Stimulated activated CD4-positive, alpha-beta T cell treated with anti-CD3 and anti-CD28 coated beads, Interleukin-1b, Interleukin-23, amount 100 ng/mL, for 1 hour (primary cell): Measurements from ENCODE around the gene CD5L.

Experiments used
- DNase-seq, 2 donors: peaks; one replicate each; pipeline ENCODE4 v3.0.0-alpha.2; 2020; ENCODE audit warnings: low read depth in 2 of 2

Gene CD5L

DNA sequence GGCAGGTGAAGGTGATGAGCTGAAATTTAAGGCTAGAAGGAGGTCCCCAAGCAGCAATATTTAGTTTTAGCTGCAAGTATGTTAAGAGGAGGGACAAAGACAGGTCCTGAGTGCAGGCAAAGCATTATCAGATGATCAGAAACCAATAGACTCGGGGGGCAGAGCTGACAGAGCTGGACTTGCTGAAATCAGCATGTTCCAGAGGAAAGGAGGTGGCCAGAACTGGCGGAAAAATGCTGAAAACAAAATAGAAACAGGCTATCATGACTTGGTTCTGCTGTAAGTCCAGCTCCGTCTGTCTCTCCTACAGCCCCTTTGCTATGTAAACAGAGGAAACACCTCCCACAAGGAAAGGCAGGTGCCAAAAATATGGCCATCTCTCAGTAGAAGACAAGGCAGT is at the start of gene CD5L:
CD5L (minus strand) TSS at position 101 of the 400 bp plus-strand sequence. CDS start 107 bp downstream, outside the sequence.
- no peak for DNase-seq

DNA sequence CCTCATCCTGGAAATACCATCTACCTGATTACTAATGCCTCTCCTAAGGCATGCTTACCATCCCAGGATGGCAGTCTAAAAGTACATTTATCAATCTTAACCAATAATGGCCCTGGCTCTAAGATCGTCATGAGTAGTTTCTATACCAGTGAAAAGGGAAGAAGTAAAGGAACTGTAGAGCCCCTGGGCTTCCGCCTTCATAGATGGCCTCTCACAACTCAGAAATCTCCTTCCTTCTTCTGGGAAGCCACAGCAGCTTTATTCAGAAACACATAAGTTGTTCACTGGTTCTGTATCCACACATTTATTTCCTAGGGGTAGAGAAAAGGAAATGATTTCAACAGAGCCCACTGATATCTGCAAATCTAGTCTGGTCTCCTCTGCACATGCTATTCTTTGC is 41.0 kb upstream of the CD5L start:
- DNase-seq, result no peak

GRCh38 chr1:157880621-157881020 is 39.0 kb upstream of the CD5L start:
- DNase-seq, result no peak

DNA sequence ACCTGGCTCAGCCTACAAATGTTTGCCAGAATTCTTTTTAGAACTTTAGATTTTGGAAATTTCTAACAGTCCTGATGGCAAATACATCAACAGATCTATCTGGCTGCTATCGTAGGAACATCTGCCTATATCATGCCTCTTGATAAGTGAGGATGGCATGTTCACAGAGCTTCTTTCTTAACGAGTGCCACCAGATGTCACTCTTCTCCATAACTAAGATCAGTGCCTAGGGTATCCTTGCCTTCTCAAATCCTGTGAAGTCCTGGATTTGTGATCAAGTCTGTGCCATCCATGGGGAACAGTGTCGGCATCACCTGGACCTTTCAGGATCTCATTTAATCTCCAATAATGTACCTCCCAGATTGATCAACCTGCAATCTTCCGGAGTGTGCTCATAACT is 36.5 kb upstream of the CD5L start:
- DNase-seq, result no peak

DNA sequence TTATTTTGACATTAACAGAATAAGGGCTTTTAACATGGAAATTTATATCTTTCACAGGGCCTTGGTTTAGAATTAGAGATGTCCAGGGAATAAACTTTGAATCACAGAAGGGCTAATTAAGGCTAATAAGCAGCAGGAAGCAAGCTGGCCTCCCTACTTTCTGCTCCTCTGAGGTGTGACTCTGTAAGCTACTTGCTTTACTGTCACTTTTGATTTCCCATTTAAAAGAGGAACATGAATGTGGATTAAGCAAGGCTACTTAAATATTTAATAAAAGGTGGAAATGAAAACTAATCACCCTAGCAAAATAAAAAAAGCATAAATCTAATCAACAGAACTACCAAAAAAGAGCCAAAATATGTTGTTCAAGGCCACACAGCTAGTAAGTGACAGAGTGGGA is 28.9 kb upstream of the CD5L start:
- no peak for DNase-seq

GRCh38 chr1:157868654-157869053 is 27.0 kb upstream of the CD5L start:
- no peak for DNase-seq

- no peak for DNase-seq
Measured at GRCh38 chr1:157862114-157863070, 20.8 kb upstream of the CD5L start.

DNA sequence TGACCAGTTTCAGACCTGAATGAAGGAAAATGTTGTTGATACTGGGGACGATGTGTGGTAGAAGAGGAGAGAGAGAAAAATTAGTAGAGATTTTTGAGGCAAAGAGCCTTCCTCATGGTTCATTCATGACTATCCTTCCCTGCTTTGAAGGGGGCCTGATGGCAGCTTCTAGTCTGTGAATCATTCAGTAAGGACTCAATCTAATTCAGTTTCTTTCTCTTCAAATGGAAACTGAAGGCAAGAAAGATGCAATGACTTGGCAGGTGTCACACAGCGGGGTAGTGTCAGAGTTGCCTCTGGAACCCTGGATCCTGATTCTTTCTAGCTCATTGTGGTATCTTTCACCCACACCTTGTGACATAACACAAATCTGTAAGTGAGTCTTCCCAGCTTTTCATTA is 14.9 kb upstream of the CD5L start:
- no peak for DNase-seq

DNA sequence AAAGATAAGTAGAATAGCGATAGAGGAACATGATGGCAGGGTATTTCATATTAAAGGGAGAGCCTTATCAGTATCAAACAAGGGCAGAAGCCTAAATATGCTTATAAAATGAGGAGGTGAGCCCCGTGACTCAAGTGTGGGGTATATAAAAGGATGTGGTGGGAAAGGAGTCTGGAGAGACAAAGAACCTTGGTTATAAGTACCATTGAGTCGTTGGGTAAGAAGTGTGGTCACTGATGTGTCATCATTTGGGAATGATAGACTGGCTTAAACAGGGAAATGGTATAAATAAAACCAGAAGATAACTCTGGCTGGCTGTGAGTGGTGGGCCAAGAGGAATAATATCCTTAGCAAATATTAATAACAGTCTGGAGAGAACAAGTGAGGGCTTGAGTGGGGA is 10.9 kb upstream of the CD5L start:
- no peak for DNase-seq

DNA sequence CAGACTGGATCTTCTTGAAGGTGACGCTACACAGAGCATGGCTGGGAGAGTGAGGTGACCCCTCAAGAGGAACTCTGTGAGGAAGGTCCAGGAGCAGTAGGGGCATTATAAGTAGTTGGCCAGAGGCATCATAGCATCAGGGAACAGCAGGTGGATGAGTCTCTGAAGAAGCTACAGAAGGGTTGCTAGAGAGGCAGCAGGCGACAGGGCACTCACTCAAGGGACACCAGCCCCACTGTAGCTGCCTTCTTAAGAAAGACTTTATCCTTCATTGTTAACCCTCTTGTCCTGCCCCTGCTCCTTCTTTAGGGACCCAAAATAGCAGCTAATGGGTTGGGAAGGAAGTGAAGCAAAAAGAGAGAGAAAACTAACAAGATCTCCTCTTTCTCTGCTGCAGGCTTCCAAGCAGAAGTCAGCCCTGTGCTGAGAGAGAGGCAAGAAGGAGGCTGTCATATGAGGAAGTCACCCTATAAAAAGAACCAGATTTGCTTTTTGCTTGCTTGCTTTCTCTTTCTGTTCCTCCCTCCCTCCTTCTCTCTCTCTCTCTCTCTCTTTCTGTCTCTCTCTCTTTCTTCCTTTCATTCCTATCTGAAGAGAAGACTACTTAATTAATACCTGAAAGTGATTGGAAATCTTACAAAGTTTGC is 7.7 kb upstream of the CD5L start:
- no peak for DNase-seq

- no peak for DNase-seq
Measured at GRCh38 chr1:157844089-157844830, 2.7 kb upstream of the CD5L start.

GRCh38 chr1:157842939-157843338 is 1.3 kb upstream of the CD5L start:
- DNase-seq, result no peak

DNA sequence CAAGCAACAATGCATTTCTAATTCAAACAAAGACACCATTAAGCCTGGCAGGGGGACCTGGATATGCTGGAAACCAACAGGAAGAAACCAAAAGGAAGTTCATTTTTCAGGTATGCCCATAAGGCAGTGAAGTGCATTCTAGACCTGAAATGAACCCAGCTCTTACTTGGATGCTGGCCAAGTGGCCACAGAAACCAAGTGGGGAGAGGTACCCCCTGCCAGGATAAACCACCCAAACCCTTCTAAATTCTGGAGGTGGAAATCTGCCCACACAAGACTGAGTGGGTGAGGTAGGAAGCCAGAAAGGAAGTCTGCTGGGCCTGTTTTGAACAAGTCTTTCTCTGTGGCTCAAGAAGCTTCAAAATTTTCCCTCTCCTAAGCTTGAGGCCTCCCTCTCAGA is 2.6 kb downstream of the CD5L start:
- DNase-seq, result no peak

DNA sequence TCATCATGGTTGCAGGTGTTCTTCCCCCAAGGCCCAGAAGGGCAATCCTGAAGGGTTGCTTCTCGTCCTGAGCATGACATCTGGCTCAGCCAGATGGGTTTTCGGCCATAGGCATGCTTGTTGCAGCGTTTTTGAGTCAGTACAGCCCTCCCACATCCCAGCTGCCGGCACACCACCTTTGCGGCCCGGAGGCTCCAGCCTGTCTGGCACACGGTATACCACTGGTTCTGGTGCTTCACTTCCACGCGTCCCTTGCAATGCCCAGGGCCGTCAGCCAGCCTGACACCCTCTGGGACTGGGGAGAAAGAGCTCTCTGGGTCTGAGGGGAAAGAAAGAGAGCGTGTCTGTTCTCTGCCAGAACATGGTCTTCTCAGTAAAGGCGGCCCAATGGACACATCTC is 7.2 kb downstream of the CD5L start:
- no peak for DNase-seq

- DNase-seq, result no peak
Measured at GRCh38 chr1:157833145-157833544, 8.5 kb downstream of the CD5L start.

DNA sequence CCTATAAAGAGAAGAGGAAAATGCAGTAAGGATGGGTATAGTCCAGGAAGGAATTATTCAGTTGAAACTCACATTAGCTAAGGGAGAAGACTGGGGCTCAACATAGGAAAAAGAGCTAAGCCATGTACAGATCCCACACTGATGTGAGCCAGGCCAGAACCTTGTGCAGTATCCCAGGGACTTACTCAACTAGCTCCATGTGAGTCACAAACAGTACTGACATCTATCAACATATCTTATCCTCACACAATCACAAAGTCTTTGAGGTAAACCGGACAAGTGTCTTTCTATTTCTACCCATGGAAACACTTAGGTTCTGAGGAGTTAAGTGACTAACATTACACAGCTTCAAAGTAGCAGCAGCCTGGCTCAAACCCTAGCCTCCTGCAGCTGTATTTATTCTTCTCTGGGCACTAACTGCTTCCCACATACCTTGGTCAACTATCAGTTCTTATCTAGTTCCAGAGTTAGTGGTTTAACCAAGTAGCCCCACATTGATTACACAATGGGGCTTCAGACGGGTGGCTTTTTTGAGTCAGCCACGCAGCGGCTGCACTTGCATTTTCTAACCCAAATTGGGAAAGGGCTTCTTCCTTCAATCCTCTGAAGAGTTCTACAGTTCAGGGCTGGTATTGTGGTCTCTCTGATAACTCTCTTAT is 9.5 kb downstream of the CD5L start:
- DNase-seq, result no peak

GRCh38 chr1:157830887-157831286 is 10.7 kb downstream of the CD5L start:
- DNase-seq, result no peak

GRCh38 chr1:157829711-157830110 is 11.9 kb downstream of the CD5L start:
- no peak for DNase-seq

GRCh38 chr1:157829210-157829609 is 12.4 kb downstream of the CD5L start:
- no peak for DNase-seq

GRCh38 chr1:157820299-157820698 is 21.3 kb downstream of the CD5L start:
- no peak for DNase-seq

DNA sequence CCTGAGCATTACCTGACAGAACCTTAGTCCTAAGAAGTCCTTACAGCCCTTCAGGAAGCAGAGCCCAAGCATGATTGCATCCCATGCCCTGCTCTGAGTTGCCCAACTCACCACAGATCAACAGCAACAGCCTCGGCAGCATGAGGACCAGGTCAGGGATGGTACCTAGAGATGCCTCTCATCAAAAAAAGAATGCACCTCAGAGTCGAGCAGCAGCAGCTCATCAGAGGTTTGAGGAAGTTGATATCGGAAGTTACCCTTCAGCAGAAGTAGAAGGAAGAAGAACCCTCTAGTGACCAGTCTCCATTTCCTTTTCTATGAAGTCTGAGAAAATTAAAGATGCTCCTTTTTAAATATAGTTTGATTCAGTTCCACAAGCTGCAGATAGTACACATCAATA is 21.7 kb downstream of the CD5L start, which contains the start of gene FCRL1:
FCRL1 (minus strand) TSS at position 225 of the 400 bp plus-strand sequence; CDS start at position 142, 83 bp downstream.
- no peak for DNase-seq

- DNase-seq, result no peak
Measured at GRCh38 chr1:157819215-157819614, 22.4 kb downstream of the CD5L start.
